ENCODE data around the gene SMARCD1.
A peak's percentile ranks its signal among the peaks of the same experiment; 100 is the strongest.

The SMARCD1 gene

GRCh38 chr12:50084775-50085614, at the start of gene SMARCD1:
TSS of gene SMARCD1 (plus strand) at chr12:50085342. CDS start at chr12:50085370, 28 bp downstream.
- peak; percentile 90 for DNase-seq

- DNase-seq, result no peak
These were observed 46.8 kb upstream of the SMARCD1 start for GRCh38 chr12:50038336-50038735.

DNA sequence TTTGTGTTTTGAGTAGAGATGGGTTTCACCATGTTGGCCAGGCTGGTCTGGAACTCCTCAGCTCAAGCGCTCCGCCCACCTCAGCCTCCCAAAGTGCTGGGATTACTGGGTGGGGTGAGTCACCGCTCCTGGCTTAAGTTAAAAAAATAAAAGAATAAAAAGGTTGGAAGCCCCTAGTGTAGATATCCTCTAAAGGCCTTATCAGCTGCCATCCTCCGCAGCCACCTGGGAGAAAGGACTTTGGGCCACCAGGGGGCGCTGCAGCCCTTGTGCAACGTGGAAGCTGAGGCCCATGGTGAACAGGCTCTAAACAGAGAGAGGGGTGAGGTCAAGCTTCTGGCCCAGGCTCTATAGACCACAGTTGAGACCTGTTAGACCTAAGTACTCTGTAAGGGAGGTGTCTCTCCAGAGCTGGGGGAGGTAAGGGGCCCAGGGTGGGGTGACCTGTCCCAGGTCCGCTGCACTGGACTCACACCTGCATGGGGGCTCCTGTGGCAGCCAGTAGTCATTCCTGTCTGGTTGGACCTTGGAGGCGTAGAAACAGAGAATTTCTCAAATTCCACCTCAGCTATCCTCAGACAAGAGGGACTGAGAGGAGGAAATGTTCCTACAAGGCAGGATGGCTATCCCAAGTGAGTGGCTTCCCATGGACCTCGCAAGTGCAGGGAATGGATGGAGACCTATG, 45.8 kb upstream of the SMARCD1 start:
- DNase-seq, result peak; percentile 45

DNA sequence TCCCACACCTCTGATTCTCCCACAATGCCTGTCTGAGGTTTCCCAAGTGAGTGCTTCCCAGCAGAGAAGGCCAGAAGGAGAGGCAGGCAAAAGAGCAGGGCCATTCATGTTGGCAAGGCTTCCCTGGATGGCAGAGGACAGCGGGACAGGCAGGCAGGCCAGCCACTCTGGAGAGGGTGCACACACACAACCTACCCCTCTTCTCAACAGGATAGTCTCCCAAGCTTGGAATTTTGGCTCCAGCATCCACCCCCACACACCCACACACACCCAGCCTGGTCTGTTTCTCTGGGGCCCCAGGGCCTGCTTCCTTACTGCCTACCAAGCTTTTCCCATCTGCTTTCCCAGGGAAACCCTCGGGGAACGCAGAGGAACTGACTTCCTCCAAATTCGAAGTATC, 44.5 kb upstream of the SMARCD1 start:
- DNase-seq, result no peak

DNA sequence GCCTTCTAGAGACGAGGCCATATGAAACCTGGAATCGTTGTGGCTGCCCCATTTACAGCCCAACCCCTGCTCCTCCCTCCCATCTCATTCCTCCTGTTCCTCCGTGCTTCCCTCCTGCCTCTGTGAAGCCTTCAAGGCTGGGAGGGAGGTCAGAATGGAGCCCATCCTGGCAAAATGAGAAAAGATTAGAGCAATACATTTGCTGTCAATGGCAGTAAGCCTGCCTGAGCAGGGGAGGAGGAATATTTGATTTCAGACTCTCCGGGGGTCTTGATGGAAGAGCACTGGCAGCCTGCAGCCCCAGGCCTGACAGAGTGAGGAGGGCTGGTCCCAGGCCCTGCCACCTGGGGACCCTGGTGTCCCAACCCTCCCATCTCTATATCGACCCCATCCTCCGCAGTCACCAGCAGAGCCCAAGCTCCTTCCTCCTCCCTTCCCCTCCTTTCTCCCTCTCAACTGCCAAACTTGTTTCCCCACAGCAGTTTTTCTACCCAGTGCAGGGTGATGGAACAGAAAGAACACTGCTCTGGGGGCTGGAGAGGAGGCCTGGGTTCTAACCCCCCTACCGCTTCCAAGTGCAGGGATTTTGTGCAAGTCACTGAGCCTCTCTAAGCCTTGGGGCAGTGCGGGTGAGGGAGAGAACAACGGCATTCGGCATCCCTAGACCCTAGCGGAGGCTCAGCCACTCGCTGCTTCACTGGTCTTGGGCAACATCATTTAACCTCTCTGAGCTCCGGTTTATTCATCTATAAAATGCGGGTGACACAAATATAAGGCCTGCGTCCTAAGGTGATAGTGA, 43.9 kb upstream of the SMARCD1 start:
- no peak for DNase-seq

DNA sequence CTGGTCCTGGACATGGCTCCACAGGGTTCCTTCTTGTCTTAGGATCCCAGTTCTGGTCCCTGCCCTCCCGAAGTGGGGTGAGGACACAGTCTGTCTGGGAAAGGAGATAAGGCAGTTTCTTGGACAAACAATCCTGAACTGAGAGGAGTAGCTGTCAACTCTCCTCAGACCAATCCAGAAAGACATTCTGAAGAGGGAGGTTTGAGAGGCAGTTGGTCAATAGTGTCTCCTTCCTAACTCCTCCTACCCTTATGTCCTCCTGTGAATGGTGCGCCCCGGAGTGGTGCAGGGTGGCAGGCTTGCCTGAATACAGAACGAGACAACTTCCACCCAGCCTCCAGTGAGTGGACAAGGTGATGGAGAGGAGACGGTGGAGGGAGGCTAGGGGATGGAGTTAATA, 43.2 kb upstream of the SMARCD1 start:
- no peak for DNase-seq

DNA sequence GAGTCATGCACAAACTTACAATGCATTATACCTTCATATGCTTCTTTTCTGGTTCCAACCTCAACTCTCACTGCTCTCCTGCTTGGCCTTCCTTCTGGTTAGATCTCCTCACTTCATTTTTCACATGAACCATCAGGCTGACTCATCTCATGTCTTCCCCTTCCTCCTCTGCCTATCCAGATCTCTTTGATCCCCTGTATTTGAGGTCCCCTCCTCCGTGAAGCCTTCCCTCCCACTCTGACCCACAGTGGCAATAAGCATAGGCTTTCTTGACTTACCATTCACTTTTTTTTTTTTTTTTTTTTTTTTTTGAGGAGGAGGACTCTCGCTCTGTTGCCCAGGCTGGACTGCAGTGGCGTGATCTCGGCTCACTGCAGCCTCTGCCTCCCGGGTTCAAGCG, 42.4 kb upstream of the SMARCD1 start:
- DNase-seq, result no peak

GRCh38 chr12:50043308-50043707, 41.8 kb upstream of the SMARCD1 start:
- no peak for DNase-seq

- no peak for DNase-seq
These were observed 41.3 kb upstream of the SMARCD1 start for GRCh38 chr12:50043854-50044253.

- DNase-seq, result no peak
These were observed 37.4 kb upstream of the SMARCD1 start for GRCh38 chr12:50047693-50048250.

DNA sequence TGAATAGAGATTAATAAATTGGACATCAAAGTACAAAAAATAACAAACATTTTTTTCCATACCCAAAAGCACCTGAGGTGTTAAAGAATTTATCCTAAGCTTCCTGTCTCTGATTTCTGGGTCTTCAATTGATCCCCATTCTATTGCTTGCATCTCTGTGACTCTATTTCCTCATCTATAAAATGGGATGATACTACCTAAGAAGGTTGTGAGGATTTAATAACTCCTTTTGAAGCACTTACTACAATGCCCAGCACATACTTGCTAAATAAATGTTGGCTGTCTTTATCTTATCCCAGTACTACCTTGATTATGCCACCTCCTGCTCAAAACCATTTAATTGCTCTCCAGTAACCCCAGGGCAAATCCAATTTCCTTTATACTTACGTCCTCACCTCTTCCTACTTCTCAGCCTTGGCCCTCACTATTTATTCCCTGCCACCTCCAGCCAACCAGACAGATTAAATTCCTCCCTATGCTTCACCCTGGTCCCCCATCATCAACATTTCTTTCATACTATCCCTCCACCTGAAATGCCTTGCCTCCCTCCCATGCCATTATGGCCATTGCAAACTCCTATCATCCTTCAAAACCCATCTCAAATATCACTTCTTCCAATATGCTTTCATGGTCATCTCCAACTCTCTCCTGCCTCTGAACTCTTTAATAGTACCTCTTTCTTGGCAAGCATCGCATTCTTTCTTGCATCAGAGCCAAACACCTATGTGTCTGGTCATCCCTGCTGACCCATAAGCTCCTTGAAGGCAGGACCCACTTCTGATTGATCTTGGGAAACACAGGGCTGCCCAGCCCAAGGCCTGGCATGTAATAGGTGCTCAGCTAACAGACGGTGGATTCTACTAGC, 35.7 kb upstream of the SMARCD1 start:
- no peak for DNase-seq

GRCh38 chr12:50050119-50050385, 35.1 kb upstream of the SMARCD1 start:
- no peak for DNase-seq

- DNase-seq, result no peak
These were observed 34.6 kb upstream of the SMARCD1 start for GRCh38 chr12:50050410-50051098.

GRCh38 chr12:50051101-50051806, 33.9 kb upstream of the SMARCD1 start:
- no peak for DNase-seq

DNA sequence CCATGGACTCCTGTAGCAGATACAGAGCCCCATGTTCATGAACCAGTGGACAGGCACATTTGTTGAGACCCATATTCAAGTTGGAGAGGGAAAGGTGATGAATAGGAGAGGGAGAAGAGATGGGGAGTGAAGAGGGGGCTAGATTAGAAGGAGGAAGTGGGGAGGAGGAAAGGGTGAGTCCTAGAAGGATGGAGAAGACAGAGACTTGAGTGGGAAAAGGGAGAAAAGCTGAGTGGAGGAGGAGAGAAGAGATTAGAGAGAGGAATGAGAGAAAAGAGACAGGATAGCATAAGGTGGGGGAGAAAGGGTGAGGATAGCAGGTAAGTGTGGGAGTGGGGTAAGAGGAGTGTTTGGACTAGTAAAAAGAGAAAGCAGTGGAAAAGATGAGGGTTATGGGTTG, 32.6 kb upstream of the SMARCD1 start:
- DNase-seq, result no peak

GRCh38 chr12:50052964-50053363, 32.2 kb upstream of the SMARCD1 start:
- DNase-seq, result peak; percentile 19

DNA sequence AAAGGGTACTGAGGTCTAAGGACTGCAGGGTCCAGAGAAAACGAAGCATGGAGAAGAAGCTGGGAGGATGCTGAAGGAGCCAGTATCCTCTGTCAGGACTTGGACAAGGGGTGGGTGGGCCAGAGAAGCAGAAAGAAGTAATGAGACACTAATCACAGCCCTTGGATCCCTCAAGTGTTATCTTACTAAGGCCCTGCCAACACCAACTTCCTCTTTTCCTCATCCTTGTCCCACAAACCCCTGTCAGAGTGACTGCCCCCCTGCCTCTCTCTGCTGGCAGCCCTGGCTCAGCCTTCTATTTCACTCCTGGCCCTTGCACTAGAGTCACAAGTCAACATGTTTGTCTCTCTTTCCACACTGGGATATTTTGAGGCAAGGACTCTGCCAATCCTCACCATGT, 31.6 kb upstream of the SMARCD1 start:
- no peak for DNase-seq

DNA sequence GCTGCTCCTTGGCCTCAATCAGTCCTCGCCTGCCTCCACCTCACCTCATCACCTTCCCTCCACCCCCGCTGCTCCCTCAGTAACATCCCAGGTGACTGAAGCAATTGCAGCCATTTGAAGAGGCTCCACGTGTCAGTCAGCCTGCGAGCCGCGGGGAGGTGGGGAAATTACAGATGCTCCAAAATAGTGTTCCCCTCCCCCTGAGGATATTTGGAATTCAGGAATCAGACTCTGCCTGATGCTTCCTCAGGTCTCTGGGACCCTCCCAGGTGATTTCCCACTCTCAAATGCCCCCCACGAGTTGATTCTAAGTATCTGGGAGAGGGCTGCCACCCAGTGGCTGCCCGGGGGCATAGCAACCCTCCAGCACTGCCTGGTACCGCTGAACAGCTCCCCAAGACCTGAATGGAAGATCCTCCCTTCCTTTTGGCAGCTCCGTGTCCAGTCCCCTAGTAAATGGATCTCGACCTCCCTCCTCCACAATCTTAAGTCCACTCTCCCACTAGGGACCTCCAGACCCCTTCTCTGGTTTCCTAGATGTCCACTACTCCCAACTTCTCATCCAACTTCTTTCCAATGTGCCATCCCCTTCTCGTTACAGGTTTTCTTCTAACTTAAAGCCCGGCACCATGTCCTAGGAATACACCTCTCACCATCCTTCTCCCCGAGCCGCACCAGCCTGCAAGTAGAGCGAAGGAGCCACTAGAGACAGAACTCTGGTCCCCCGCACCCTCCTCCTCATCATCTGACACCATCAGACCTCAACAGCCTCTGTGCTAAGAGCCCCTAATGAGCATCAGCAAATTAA, 29.1 kb upstream of the SMARCD1 start:
- DNase-seq, result peak; percentile 41

DNA sequence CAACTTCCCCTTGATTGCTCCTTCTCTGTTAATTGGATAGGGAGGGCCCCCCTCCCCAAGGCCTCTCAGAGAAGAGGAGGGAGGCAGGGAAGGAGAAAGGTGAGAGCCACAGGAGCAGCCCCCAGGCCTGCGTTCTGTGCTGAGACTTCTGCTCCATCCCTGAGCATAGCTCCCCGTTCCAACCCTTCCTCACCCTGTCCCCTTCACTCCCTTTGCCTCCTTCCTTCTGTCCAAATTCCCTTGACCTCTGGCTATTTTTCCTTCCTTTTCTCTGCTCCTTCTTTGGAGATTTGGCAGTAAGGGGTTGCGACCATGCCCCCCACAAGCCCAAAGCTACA, 28.5 kb upstream of the SMARCD1 start:
- DNase-seq, result no peak

Measured in NCI-H1092 treated with DMSO at 0.1 percent for 48 hours (cell line).